Measurements from ENCODE around the gene HS3ST2. TPM values are rescaled to one million over a fixed set of nuclear protein-coding genes. Genes with fewer than 3 reads are reported as not detected.

HS3ST2 gene
- not detected in 2 replicates for total RNA-seq

GRCh38 chr16:22813948-22814710 lies at the start of gene HS3ST2:
Gene HS3ST2, plus strand, starts transcription at chr16:22814162. Its CDS starts 449 bp downstream, at chr16:22814611.

